Jurkat, Clone E6-1 (cell line): ENCODE measurements around the gene NUP188.

ENCODE experiments used
- DNase-seq: peaks from one replicate; pipeline ENCODE4 v3.0.0-alpha.2; 2011; ENCODE audit warnings: low read depth, low spot score
- H3K4me3 ChIP-seq: 2 replicates; pipeline ENCODE4 v1.5.1; 2011; ENCODE audit warnings: mild to moderate bottlenecking, low read length, control low read depth, moderate library complexity

Gene NUP188

GRCh38 chr9:129037767-129038098, 90.2 kb downstream of the NUP188 start:
- DNase-seq, result no peak
- peak overlapping the region; percentile 92 for H3K4me3 ChIP-seq

GRCh38 chr9:129038109-129038852, 90.8 kb downstream of the NUP188 start:
- DNase-seq, result no peak
- H3K4me3 ChIP-seq, result no peak overlapping the region

DNA sequence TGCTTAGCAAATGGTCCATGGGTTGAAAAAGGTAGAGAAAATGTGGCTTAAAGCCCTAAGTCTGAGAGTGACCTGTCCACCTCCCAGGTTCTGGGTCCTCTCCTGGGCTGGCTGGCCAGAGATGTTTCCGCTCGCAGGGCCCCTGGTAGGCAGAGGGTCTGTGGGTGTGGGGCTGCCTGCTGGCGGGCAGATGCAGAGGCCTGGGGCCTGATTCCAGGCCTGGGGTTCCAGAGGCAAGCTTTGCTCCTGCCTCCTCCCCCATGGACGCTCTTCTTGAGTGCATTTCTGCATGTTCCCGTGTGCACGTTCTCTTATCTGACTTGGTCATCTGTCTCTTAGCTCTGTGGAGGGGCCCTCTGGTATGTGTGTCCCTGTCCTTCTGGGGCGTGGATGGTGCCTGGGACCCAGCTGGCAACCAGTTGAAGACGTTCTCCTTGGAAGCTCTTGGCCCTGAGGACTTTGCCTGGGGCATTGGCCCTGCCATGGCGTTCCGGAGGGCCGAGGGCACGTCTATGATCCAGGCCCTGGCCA, 92.7 kb downstream of the NUP188 start:
- H3K4me3 ChIP-seq, result no peak overlapping the region
- no peak for DNase-seq

DNA sequence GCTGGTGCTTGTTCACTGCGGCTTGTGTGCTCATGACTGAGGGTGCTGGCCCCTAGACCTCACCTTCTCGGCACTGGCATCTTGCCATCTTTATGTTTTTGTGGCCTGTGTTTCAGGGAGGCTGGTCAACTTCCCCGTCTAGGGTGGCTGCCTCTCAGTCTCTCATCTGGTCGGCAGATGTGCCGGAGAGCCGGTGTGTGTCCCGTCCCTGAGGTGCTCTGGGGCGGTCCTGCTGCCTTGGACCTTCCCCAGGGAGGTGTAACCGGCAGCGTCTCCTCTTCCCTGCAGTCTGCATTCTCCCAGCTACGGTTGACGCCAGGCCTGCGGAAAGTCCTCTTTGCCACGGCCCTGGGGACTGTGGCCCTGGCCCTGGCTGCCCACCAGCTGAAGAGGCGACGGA, 94.5 kb downstream of the NUP188 start:
- H3K4me3 ChIP-seq, result no peak overlapping the region
- DNase-seq, result no peak

DNA sequence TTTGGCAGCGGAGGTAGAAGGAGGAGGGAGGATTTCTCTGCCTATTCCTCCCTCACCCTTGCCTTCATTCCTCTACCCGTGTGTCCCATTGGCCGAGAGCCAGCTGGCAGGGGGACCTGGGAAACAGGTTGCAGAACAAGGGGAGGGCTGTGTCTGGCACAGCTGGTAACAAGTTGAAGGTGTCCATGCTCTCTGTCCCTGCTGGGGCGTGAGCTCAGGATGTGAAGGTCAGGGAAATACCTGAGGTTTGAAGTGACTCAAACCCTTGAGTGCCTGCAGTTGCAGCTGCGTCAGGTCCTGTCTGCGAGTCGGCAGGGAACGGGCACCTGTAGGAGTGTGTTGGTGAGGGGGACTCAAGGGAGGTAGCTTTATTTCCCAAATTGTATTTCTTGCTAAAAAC, 105.1 kb downstream of the NUP188 start:
- DNase-seq, result no peak
- H3K4me3 ChIP-seq, result no peak overlapping the region

GRCh38 chr9:129053020-129053419, 105.5 kb downstream of the NUP188 start:
- no peak for DNase-seq
- H3K4me3 ChIP-seq, result no peak overlapping the region

GRCh38 chr9:129054163-129054851, 106.8 kb downstream of the NUP188 start:
- no peak overlapping the region for H3K4me3 ChIP-seq
- no peak for DNase-seq
